ENCODE data around the gene TSPO. TPM values are rescaled to one million over a fixed set of nuclear protein-coding genes. Genes with fewer than 3 reads are reported as not detected.

Gene TSPO
- total RNA-seq, 1 experiment from 2014 or later = 144 TPM

- H3K27ac ChIP-seq (ENCODE audit: low read length) = no peak overlapping the region
- H3K36me3 ChIP-seq (ENCODE audit: control insufficient read depth, insufficient read depth, low read length) = no peaks in the 10 kb centered on the region
- ChIA-PET POLR2A (no interaction called here), CTCF (no interaction called here)
- DNase-seq (ENCODE audit: low read depth, low spot score) (no peak), ATAC-seq (no peak)
- no peaks in the 10 kb centered on the region for H3K9me3 ChIP-seq (ENCODE audit: control insufficient read depth, insufficient read depth, low read depth, low read length)
- BruUV-seq (replicated peaks) = no TSS peak
- no peaks in the 10 kb centered on the region for H3K27me3 ChIP-seq (ENCODE audit: control insufficient read depth, insufficient read depth, low read length)
- H3K4me1 ChIP-seq (ENCODE audit: control insufficient read depth, insufficient read depth, low read length) = no peaks in the 10 kb centered on the region
- intact Hi-C loops (cut with micrococcal nuclease; ENCODE audit: unreplicated experiment) = no loop called here
- no peak for TF ChIP-seq TCF7L2 (IDR thresholded peaks at IDR 0.05; ENCODE audit: low read depth, low read length)
- TF ChIP-seq CTCF (IDR thresholded peaks at IDR 0.05) = no peak
- TF ChIP-seq POLR2AphosphoS5 (IDR thresholded peaks at IDR 0.05; ENCODE audit: low read depth, low read length) = no peak
- TF ChIP-seq REST (IDR thresholded peaks at IDR 0.05; ENCODE audit: insufficient read depth in 1 of 2, low read depth in 2 of 2, low read length in 1 of 2) = no peak
- no peak for TF ChIP-seq SIN3A (IDR thresholded peaks at IDR 0.05; ENCODE audit: borderline replicate concordance, insufficient read depth, low read depth, low read length)
- no peak overlapping the region for H3K4me3 ChIP-seq (ENCODE audit: low read depth in 2 of 2, low read length in 2 of 2)
- in situ Hi-C loops (cut with HindIII; ENCODE audit: low pct_unique_long_range_greater_than_20kb, low sequenced_read_pairs) = no loop called here
These were observed 59.5 kb downstream of the TSPO start for GRCh38 chr22:43210631-43211515.

GRCh38 chr22:43211941-43212433, 60.6 kb downstream of the TSPO start:
- Histone ChIP-seq H3K36me3 (ENCODE audit: control insufficient read depth, insufficient read depth, low read length) (no peaks in the 10 kb centered on the region), H3K4me1 (ENCODE audit: control insufficient read depth, insufficient read depth, low read length) (no peaks in the 10 kb centered on the region), H3K27me3 (ENCODE audit: control insufficient read depth, insufficient read depth, low read length) (no peaks in the 10 kb centered on the region), H3K4me3 (ENCODE audit: low read depth in 2 of 2, low read length in 2 of 2) (no peak overlapping the region), H3K9me3 (ENCODE audit: control insufficient read depth, insufficient read depth, low read depth, low read length) (no peaks in the 10 kb centered on the region), H3K27ac (ENCODE audit: low read length) (no peak overlapping the region)
- ATAC-seq = no peak
- DNase-seq (ENCODE audit: low read depth, low spot score) = no peak
- TF ChIP-seq SIN3A (IDR thresholded peaks at IDR 0.05; ENCODE audit: borderline replicate concordance, insufficient read depth, low read depth, low read length) = no peak
- in situ Hi-C loops (cut with HindIII; ENCODE audit: low pct_unique_long_range_greater_than_20kb, low sequenced_read_pairs) = no loop called here
- CTCF ChIA-PET = interaction anchor here (0.6 to 0.7 kb wide), 2 partner anchors 12 to 19 kb away, joined by 4 to 12 read pairs; no protein-coding TSS in a partner anchor
- POLR2A ChIA-PET = no interaction called here
- BruUV-seq (replicated peaks) = no TSS peak
- intact Hi-C loops (cut with micrococcal nuclease; ENCODE audit: unreplicated experiment) = no loop called here

All from Panc1 (cell line).